ENCODE measurements around the gene PCBP4. TPM values are rescaled to one million over a fixed set of nuclear protein-coding genes. Genes with fewer than 3 reads are reported as not detected.

PCBP4 gene
- total RNA-seq, 1 donor = 22.4 TPM

DNA sequence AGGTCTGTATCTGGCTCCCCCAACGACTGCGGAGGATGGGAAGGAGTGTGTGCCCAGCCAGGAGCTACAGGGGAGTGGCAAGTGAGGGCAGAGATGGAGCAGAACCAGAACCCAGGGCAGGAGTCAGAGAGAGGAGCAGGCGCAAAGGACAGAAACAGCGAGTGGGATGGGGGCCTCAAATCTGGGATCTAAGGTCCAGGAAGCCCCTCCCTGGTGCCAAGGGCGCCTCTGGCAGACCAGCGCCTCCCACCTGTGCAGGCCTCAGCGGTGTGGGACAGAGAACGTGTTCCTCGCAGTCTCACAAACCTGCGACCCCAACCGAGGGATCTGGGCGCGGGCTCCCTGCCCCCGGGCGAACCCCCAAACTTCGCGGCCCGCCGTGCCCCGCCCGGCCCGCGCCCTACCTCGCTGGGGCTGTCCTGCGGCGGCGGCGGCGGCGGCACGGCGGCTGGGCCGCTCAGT lies 301 bp downstream of the PCBP4 start:
- H3K4me1 ChIP-seq (ENCODE audit: insufficient read depth, low read length) = peaks cover 9% of the 10 kb centered on the region
- H3K27me3 ChIP-seq (ENCODE audit: insufficient read depth, low read length) = no peaks in the 10 kb centered on the region
- peak overlapping the region; percentile 51 for H2AFZ ChIP-seq (ENCODE audit: low read length)
- peak overlapping the region; percentile 92 for H3K4me2 ChIP-seq (ENCODE audit: insufficient read depth, low read length)
- TF ChIP-seq, protein P1, sequence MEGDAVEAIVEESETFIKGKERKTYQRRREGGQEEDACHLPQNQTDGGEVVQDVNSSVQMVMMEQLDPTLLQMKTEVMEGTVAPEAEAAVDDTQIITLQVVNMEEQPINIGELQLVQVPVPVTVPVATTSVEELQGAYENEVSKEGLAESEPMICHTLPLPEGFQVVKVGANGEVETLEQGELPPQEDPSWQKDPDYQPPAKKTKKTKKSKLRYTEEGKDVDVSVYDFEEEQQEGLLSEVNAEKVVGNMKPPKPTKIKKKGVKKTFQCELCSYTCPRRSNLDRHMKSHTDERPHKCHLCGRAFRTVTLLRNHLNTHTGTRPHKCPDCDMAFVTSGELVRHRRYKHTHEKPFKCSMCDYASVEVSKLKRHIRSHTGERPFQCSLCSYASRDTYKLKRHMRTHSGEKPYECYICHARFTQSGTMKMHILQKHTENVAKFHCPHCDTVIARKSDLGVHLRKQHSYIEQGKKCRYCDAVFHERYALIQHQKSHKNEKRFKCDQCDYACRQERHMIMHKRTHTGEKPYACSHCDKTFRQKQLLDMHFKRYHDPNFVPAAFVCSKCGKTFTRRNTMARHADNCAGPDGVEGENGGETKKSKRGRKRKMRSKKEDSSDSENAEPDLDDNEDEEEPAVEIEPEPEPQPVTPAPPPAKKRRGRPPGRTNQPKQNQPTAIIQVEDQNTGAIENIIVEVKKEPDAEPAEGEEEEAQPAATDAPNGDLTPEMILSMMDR (IDR thresholded peaks at IDR 0.05; ENCODE audit: extremely low read depth, low read depth, low read length) = no peak
- no peaks in the 10 kb centered on the region for H3K9me3 ChIP-seq (ENCODE audit: low read depth, low read length)
- no peak for DNase-seq (ENCODE audit: insufficient read length, low spot score, missing footprints)
- no peaks in the 10 kb centered on the region for H3K36me3 ChIP-seq (ENCODE audit: insufficient read depth, low read length)
- peaks cover 23% of the 10 kb centered on the region for H4K20me1 ChIP-seq (ENCODE audit: insufficient read depth, low read length)
- peak overlapping the region; percentile 78 for H3K4me3 ChIP-seq (ENCODE audit: insufficient read depth, low read length)
- H3K79me2 ChIP-seq (ENCODE audit: insufficient read depth, low read length) = peaks cover 15% of the 10 kb centered on the region
- no peak overlapping the region for H3K27ac ChIP-seq (ENCODE audit: low read depth, low read length)

GRCh38 chr3:51966486-51966885 lies 768 bp downstream of the PCBP4 start:
- peak; percentile 73 for DNase-seq (ENCODE audit: insufficient read length, low spot score, missing footprints)
- Histone ChIP-seq H3K36me3 (ENCODE audit: insufficient read depth, low read length) (no peaks in the 10 kb centered on the region), H3K79me2 (ENCODE audit: insufficient read depth, low read length) (peaks cover 14% of the 10 kb centered on the region), H3K4me3 (ENCODE audit: insufficient read depth, low read length) (peak overlapping the region; percentile 78), H4K20me1 (ENCODE audit: insufficient read depth, low read length) (peaks cover 28% of the 10 kb centered on the region), H3K4me2 (ENCODE audit: insufficient read depth, low read length) (peak overlapping the region; percentile 92), H3K27me3 (ENCODE audit: insufficient read depth, low read length) (no peaks in the 10 kb centered on the region), H3K9me3 (ENCODE audit: low read depth, low read length) (no peaks in the 10 kb centered on the region), H3K4me1 (ENCODE audit: insufficient read depth, low read length) (peaks cover 9% of the 10 kb centered on the region), H2AFZ (ENCODE audit: low read length) (peak overlapping the region; percentile 51), H3K27ac (ENCODE audit: low read depth, low read length) (no peak overlapping the region)
- TF ChIP-seq, protein P1 (IDR thresholded peaks at IDR 0.05; ENCODE audit: extremely low read depth, low read depth, low read length) = no peak

GRCh38 chr3:51966016-51966415 lies 1.2 kb downstream of the PCBP4 start:
- Histone ChIP-seq H3K4me1 (ENCODE audit: insufficient read depth, low read length) (peaks cover 9% of the 10 kb centered on the region), H2AFZ (ENCODE audit: low read length) (no peak overlapping the region), H3K27me3 (ENCODE audit: insufficient read depth, low read length) (no peaks in the 10 kb centered on the region), H3K36me3 (ENCODE audit: insufficient read depth, low read length) (no peaks in the 10 kb centered on the region), H3K4me3 (ENCODE audit: insufficient read depth, low read length) (peak overlapping the region; percentile 78), H3K4me2 (ENCODE audit: insufficient read depth, low read length) (peak overlapping the region; percentile 92), H3K9me3 (ENCODE audit: low read depth, low read length) (no peaks in the 10 kb centered on the region), H3K79me2 (ENCODE audit: insufficient read depth, low read length) (peaks cover 12% of the 10 kb centered on the region), H3K27ac (ENCODE audit: low read depth, low read length) (no peak overlapping the region), H4K20me1 (ENCODE audit: insufficient read depth, low read length) (peaks cover 31% of the 10 kb centered on the region)
- no peak for DNase-seq (ENCODE audit: insufficient read length, low spot score, missing footprints)
- TF ChIP-seq, protein P1 (IDR thresholded peaks at IDR 0.05; ENCODE audit: extremely low read depth, low read depth, low read length) = no peak

- Histone ChIP-seq H3K4me2 (ENCODE audit: insufficient read depth, low read length) (no peak overlapping the region), H3K27me3 (ENCODE audit: insufficient read depth, low read length) (no peaks in the 10 kb centered on the region), H4K20me1 (ENCODE audit: insufficient read depth, low read length) (peaks cover 27% of the 10 kb centered on the region), H3K4me3 (ENCODE audit: insufficient read depth, low read length) (no peak overlapping the region), H3K79me2 (ENCODE audit: insufficient read depth, low read length) (peaks cover 12% of the 10 kb centered on the region), H3K9me3 (ENCODE audit: low read depth, low read length) (no peaks in the 10 kb centered on the region), H3K36me3 (ENCODE audit: insufficient read depth, low read length) (peaks cover 4% of the 10 kb centered on the region), H3K27ac (ENCODE audit: low read depth, low read length) (no peak overlapping the region), H2AFZ (ENCODE audit: low read length) (no peak overlapping the region), H3K4me1 (ENCODE audit: insufficient read depth, low read length) (peaks cover 9% of the 10 kb centered on the region)
- TF ChIP-seq, protein P1 (IDR thresholded peaks at IDR 0.05; ENCODE audit: extremely low read depth, low read depth, low read length) = no peak
- no peak for DNase-seq (ENCODE audit: insufficient read length, low spot score, missing footprints)
Measured at GRCh38 chr3:51964521-51964920, 2.7 kb downstream of the PCBP4 start.

Data from osteoblast (primary cell).